GM18868 (cell line): Measurements from ENCODE around the gene KCNIP2.

Source experiments
- ATAC-seq: cut with Tn5 transposase; IDR thresholded peaks from one replicate; pipeline ENCODE4 v1.9.1; 2021; ENCODE audit warnings: mild to moderate bottlenecking, moderate library complexity; ENCODE audit not compliant: unreplicated experiment

Gene KCNIP2

DNA sequence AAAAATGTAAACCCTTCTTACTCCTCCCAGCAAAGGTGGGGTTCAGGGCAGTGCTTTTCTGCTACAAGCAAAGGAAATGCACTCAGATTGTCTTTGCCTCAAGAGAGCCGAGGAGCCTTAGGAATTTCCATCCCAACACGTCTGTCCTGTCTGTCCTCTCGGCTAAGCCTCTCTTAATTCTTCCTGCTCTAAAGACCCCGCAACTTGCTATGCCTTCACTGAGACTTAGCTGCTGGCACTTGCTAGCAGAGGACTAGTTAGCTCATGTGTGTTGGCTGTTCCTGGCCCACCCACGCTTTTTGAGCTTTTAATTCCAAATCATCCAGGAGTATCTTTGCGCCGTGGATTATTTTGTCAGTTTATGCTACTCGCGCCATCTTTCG is 59.9 kb downstream of the KCNIP2 start:
- ATAC-seq, result no peak

DNA sequence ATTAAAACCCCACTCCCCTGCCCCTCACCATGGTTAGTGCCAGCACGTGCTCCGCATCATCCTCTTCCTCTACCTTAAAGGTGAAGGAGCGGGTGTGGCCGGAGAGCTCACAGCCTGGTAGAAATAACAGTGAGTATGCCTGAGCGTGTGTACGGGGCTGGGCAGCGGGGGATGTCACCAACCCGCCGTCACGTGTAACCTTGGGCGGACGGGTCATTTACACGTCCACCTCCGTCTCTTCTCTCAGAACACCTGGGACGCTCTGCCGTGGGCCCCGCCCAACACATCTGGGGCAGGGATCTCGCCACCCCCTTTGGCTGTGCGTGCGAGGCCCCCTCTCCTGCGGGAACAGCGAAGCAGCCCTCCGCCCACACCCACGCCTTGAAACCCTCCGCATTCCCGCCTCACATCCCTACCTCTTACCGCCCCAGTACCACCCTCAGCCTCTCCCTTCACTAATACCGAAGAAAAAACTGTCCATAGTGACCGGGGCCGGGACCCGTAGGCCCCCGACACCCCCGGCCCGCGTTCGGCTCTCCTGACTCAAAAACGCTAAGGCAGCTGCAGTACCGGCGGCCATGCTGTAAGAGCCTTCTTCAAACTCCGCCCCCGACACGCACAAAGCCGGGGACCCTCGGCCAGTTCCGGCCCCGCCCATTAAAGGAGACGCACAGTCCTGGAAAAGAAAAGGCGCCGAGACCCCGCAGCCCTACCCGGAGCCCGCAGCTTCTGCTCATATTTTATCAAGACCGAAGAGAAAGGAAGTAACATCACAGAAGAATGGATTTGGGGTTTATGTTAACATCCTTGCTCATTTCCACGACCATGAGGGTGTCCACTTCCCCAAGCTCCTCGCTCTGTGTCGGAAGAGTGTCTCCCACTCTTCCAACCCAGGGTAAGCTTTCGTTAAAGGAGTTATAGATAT is 60.5 kb downstream of the KCNIP2 start, which contains the start of gene NPM3:
TSS of gene NPM3 (minus strand) at position 636 of the 925 bp plus-strand sequence. CDS start at position 580, 56 bp downstream.
- peak; percentile 64 for ATAC-seq

DNA sequence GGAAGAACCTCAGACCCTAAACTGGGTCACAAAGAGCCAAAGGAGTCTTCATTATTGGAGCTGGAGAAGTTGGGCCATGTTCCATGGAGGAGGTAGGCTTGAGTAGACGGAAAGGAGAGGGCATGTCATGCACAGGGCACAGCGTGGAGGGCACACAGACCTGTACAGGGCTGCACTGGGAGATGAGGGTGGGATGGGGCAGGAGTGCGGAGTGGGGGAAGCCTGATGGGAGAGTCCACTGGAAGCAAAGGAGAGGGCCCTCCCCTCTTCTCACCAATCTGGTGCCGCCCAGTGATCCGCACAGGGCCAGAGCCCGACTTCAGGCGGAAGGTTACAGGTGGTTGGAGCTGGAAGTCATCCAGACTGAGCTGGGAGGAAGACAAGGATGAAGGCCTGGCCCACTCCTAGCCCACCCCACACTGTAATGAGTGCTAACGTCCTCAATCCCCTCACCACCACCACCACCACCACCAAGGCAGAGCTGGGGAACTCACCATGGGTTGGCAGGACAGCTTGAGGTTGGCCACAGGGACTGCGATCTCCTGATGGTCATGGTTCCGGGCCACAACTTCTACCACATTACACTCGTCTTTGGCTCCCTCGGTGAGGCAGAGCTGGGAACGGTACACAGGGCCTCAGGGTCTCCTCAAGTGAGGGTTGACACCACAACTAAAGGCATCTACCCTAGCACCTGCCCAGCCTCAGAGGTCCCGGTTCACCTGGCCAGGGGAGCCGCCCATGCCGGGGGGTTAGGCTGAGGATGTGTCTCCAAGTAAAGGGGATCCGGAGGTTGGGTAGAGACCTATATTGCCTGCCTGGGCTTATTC is 61.4 kb downstream of the KCNIP2 start:
- ATAC-seq, result no peak

DNA sequence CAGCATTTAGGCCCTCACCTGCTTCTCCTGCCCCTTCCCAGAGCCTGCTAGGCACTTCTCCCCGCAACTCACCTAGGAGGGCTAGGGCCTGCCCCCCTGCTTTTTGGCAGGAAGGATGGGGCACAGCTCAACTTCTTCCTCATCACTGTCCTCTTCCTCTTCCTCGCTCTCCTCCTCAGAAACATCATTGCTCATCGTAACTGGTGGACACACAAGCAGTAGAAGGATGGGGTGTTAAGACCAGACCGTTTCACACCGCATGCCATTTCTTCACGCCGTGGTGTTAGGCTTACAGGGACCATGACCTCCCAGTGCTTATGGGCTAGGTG is 62.0 kb downstream of the KCNIP2 start:
- ATAC-seq, result no peak

DNA sequence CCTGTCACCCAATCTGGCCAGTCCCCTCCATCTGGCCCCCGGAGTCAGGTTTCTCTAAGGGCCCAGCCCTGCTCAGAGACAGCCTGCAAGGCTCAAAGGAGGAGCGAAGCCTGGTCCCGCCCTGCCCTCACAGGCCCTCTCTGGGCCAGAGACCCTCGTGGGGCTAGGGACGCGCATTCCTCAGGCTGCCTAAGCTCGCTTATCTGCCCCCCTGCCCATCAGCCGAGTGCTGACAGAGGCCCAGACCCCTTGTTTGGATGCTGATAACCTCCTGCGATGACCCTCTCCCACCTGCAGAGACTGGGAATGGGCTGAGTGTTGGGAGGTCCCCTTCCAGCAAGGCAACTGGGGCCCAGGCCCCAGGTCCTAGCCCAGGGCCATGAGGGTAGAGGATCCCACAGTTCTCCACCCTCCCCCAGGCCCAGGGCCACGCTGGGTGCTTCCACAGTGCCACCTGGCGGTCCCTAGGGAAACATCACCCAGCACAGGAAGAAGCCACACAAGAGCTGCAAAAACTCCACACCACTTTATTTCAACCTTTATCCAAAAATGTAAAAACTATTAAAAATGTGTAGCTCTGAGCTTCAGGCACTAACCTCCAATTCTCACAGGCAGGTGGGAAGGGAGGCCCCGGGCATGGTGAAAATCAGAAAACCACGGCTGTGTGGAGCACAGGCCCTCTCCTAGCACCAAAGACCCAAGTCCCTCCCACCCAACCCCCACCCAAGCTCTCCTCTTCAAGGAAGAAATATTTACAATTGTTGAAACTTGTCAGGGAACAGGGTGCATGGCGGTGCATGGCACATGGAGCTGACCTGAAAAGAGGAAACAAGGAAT is 62.6 kb downstream of the KCNIP2 start:
- ATAC-seq, result peak; percentile 36

DNA sequence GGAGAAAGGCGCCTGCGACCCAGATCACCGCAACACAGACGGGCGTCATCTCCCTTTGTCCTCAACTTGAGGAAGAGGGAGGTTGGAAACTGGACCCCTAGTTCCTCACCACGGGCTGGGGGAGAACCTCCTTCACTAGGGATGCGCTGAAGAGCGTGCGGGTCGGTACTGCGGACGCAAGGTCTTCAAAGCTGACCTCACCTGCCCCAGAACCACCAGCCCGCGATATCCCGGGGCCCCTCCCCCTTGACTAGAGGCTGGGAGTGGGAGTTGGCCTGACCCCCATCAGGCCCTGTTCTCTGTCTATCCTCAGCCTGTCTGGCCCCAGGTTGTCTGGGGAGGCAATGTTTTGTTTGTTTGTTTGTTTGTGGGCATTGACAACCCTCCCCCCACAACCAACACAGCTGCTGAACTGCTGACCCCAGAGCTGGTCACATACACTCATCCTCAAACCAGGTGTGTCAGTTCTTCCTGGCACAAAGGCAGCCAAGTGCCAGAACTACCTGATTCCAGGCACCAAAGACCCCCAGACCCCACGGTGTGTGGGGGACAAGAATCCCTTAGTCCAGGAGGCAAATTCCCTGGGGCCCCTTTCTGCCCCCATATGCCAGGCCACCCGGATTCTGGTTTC is 63.3 kb downstream of the KCNIP2 start:
- no peak for ATAC-seq

DNA sequence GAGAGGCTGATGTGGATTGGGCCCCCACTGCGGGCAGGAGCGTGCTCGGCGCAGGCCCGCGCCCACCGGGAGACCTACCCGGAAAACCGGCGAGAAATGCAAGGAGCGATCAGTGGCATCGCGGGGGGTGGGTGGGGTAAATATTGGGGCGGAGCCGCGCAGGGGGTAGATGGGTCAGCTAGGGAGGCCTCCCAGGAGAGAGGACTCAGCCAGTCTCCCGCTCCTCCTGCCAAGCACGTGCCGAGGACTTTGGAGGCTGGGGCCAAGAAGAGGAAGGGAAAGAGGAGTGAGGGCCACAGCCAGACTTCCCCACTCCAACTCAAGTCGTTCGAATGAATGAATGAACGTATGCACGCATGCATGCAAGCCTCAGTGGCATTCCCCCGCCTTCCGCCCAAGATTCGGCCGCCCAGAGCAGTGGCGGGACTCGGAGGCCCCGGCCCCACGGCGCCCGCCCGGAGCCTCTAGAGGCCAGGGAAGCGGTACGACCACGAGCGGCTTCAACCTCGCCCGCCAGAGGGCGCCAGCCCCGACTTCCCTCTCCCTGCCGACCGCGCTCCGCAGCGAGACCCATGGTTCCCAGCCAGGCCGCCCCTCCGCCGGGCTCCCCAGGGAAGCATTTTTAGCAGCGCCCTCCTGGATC is 63.9 kb downstream of the KCNIP2 start:
- ATAC-seq, result peak; percentile 40

DNA sequence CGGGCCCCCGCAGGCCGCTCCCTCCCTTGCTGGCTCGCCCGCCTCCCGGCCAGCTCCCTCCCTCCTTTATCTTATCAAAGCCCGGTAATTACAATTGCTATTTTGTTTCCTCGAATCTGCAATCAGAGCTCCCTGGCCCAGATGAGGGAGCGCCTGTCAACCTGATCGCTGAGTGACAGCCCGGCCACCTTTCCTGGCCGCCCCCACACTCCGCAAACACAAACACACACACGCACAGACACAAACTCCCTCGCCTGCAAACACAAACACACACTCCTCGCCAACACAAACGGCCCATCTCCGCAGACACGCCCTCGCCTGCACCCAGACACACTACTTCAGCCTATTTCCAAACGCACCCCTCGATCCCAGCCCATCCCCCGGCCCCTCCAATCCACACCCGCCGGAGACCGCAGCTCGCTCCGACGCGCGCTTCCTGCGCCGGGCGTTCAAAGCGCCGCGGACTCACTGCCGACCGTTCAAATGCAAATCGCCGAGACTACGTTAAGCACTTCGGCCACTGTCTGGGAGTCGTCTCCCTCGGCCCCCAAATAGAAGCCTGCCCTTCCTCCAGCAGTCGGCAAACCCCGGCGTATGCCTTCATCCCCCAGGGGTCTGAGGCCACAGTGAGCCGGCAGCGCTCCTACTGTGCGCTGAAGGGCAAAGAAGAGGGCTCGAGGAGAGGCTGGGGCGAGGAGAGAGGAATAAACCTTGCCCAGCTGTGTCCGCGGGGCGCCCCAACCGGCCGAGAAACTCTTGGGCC is 64.6 kb downstream of the KCNIP2 start:
- no peak for ATAC-seq

DNA sequence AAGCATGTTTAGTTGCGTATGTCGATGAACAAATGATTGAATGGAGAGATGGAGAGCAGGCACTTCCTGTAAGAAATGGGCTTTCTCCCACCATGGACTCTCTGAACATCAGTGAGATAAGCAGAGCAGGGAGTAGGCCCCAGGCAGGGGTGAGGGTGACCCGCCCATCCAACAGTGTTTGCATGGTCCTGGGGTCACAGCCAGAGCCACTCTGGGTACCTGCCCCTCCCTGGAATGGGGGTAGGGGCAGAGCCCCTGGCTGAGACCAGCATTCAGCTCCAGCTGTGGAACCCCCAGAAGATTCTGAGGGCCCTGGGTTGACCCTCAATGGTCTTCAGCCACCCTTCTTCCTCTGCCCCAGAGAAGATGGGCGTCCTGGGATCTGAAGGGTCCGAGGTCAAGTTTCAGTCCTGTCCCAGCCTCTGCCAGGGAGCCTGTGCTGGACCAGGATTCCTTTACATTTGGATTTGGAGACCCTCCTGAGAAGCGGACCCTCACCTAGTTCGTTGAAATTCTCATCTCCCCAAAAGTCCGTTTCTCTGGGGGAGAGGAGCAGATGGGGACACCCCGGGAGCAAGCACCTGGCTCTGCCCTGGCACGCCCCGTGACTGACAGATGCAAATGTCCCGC is 65.3 kb downstream of the KCNIP2 start:
- no peak for ATAC-seq

DNA sequence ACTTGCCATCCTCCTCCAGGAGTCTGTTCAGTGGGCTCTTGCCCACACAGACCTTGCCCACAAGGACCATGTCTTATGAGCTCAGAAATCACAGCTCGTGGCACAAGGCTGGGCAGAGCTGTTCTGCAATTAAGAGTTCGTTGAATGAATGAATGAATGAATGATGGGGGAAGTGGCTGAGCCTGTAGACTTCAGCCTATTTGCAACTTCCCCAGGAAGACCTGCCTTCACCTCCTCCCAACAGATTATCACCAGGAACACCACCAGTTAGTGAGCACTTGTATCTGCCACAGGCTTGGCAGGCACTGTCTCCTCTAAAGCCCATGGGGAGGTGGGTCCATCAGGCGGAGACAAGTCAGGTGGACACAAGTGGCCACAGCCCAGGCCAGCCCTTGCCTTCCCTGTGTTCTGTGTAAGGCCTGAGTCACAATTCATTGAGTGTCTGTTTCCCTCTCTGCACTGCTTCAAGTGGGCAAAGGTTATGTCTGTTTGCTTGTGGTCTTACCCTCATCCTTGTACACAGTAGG is 65.9 kb downstream of the KCNIP2 start:
- ATAC-seq, result no peak

DNA sequence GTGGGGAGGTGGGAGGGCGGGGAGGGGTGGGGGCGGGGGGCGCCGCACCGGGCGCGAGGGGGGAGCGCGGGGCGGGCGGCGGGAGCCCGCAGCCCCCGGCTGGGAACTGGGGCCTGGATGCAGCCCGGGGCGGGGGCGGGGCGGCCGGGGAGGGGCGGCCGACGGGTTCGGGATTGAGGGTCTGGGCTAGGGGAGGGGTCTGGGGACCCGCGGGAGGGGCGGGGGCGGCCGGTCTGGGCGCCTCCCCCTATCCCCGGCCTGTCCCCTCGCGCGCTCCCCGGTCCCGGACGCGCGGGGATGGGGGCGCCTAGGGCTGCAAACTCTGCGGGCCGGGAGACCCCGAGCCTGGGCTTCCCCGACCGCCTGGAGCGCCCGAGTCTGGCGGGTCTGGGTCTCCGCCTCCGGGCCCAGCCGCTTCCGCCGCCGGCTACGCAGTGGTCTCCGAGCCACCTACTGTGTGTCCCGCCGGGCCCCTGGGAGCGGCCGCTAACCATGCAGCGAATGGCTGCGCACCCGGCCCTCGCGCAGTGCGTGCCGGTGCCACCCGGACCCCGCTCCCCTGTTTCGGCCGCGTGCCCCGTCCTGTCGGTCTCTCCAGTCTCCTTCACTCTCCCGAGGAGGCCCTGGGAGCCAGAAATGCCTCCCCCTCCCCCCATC is 67.3 kb downstream of the KCNIP2 start:
- ATAC-seq, result no peak
